ENCODE measurements around the gene LRP1B. TPM values are rescaled to one million over a fixed set of nuclear protein-coding genes. Genes with fewer than 3 reads are reported as not detected.

LRP1B gene
- total RNA-seq, 2 experiments from 2014 or later, result not detected

DNA sequence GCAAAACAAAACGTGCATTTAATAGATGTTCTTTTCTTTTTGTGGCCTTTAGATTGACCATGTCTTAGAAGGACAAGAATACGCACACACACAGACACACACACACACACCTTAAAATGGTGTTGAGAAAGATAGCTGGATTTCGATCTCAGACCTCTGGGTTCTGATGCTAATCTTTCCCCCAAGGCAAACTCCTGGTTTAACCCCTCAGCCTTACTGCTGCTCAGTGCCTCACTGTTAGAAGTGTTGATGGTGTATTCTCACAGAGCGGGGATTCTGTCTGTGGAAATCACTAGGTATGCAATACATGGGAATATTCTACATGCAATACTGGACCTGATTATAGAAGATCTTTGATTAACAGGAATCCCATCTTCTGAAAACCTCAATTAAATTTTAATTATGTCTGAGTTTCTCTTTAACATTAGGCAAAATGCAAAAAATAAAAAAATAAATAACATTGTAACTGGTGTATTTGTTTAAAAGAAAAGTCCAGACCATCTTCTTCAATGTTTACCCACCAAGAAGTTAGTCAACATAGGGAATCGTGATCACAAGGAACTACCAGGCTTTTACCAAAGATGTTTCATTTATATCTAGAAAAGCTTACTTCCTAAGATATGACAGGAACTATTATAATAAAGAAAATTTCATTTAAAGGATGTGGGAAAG lies 613.5 kb downstream of the LRP1B start:
- ChIA-PET POLR2A (no interaction called here), CTCF (no interaction called here)
- Mint-ChIP-seq H3K4me1 (ENCODE audit: low read depth) (no peaks in the 10 kb centered on the region), H3K27me3 (no peaks in the 10 kb centered on the region), H3K9me3 (peaks cover 15% of the 10 kb centered on the region), H3K27ac (no peak overlapping the region), H3K36me3 (no peaks in the 10 kb centered on the region), H3K4me3 (no peak overlapping the region)
- DNase-seq, result no peak
- intact Hi-C loops (cut with micrococcal nuclease), result no loop called here

DNA sequence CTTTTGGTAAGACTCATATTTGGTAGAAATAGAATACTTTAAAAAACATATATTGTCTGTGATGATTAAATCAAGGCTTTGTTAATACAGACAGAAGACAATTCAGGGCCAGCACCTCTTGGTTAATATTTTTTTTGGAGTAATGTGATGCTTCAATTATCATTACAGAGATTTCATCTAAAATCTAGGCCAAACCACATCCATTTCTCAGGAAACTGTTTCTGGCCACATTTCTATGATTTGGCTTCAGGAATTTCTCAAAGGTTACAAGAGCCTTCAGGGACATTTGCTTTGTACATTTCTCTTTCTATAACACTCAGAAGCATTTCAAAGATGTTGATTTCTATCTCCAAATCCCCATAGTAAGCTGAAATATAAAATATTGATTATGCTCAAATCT lies 614.9 kb downstream of the LRP1B start:
- POLR2A ChIA-PET, result no interaction called here
- Mint-ChIP-seq H3K27me3 (no peaks in the 10 kb centered on the region), H3K4me3 (no peak overlapping the region), H3K36me3 (no peaks in the 10 kb centered on the region), H3K27ac (no peak overlapping the region), H3K9me3 (peaks cover 15% of the 10 kb centered on the region), H3K4me1 (ENCODE audit: low read depth) (no peaks in the 10 kb centered on the region)
- no peak for DNase-seq
- intact Hi-C loops (cut with micrococcal nuclease), result no loop called here
- CTCF ChIA-PET, result no interaction called here

DNA sequence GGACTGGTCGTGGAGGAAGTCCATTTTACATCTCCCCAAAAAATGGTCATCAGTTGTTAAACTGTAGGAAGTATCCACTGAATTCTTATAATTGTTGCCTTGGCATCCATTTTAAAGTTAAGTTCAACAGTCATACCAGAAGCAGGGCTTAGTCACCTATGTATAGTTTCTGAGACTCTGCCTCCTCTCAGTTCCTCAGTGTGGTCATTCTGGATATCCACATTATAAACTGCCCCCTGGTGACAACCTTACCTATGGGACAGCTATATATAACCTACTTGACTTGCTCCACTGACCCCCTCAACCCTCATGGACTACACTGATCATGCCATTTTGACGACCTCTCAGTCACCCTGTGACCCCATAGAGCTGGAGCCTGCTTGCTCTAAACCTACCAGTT lies 617.0 kb downstream of the LRP1B start:
- DNase-seq, result no peak
- intact Hi-C loops (cut with micrococcal nuclease), result no loop called here
- Mint-ChIP-seq H3K9me3 (peaks cover 10% of the 10 kb centered on the region), H3K4me1 (ENCODE audit: low read depth) (no peaks in the 10 kb centered on the region), H3K27ac (no peak overlapping the region), H3K36me3 (no peaks in the 10 kb centered on the region), H3K4me3 (no peak overlapping the region), H3K27me3 (no peaks in the 10 kb centered on the region)
- POLR2A ChIA-PET, result no interaction called here
- CTCF ChIA-PET, result no interaction called here

DNA sequence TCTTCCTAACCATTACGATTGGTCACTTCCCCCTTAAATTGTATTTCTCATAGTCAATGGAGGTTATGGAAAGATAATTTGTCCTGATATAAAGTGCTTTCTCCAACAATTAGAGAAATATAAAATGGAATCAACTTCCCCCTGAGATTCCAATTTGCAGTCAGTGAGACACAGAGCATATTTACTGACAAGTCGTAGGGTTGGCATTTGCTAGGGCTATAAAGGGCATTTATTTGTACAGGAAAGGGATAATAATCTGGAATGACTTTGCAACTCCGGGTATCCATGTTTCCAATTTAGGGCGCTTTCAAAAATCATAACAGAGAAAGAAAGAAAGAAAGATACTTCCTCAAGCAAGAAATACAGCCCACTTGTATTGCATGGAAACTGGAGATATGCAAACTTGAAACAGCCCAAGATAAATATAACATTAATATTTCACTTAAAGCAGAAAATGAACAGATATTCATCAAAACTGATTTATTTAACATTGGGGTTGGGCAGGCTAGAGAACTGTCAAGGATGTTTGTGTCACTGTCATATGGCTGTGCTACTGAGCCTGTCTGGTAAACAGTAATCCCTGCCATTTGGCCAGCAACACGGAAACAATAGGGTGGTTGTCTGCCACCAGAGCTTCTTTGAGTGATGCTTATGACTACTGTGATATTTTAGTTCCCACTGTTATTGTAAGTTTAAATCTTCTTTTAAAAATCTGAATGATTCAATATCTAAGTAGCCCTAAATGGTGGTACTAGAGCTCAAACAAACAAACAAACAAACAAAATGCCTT lies 621.8 kb downstream of the LRP1B start:
- POLR2A ChIA-PET, result no interaction called here
- CTCF ChIA-PET, result no interaction called here
- no peaks in the 10 kb centered on the region for H3K27me3 Mint-ChIP-seq
- H3K36me3 Mint-ChIP-seq, result no peaks in the 10 kb centered on the region
- DNase-seq, result no peak
- no peak overlapping the region for H3K4me3 Mint-ChIP-seq
- no peaks in the 10 kb centered on the region for H3K4me1 Mint-ChIP-seq (ENCODE audit: low read depth)
- H3K27ac Mint-ChIP-seq, result no peak overlapping the region
- H3K9me3 Mint-ChIP-seq, result peaks cover 4% of the 10 kb centered on the region
- intact Hi-C loops (cut with micrococcal nuclease), result no loop called here

DNA sequence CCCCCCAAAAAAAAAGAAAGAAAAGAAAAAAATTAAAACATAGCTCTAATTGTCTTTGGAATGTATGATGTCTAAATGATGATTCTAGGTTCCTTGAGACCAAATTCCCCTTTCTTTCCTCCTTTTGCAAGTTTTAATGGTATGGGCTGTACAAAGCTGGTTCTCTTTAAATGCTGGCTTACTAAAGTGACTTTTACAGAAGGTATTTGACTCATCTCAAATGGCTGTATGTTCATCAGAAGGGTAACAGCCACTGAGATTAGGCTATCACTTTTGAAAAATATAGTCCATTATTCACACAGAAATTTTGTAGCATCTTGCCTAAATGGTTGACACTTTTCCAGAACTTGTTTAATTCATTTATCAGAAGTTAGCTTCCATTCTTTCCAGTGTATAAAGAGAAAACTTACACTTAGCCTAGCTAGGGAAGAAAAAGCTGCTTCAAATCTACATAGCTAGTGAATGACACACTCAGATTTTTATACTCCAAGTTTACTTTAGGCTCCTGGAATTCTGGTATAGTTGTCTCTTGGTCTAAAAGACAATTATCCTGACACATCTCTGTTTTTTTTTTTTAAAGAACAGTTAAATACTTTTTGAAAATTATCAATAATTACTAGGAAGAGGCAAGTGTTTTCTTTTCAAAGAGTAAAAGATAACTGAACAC lies 622.6 kb downstream of the LRP1B start:
- no peaks in the 10 kb centered on the region for H3K36me3 Mint-ChIP-seq
- ChIA-PET CTCF (no interaction called here), POLR2A (no interaction called here)
- H3K4me3 Mint-ChIP-seq, result no peak overlapping the region
- no peak overlapping the region for H3K27ac Mint-ChIP-seq
- no peaks in the 10 kb centered on the region for H3K27me3 Mint-ChIP-seq
- no peaks in the 10 kb centered on the region for H3K4me1 Mint-ChIP-seq (ENCODE audit: low read depth)
- DNase-seq, result no peak
- peaks cover 2% of the 10 kb centered on the region for H3K9me3 Mint-ChIP-seq
- intact Hi-C loops (cut with micrococcal nuclease), result no loop called here

DNA sequence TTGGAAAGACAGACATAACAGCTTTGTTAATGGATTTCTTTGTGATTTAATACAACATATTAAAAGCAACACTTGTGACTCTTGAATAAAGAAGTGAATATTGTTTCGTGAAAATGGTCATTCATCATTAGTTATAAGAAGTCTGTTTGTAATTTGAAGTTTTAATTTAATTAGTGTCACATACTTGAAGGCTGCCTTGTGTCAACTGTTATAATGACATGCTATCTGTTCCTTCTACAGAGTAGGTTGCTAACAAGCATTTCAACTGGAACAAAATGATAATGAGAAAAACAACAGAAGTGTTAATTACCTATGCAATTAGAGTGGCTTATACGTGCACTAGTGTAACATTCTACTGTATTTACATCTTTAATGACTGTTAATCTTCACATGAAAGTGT lies 624.7 kb downstream of the LRP1B start:
- H3K4me3 Mint-ChIP-seq, result no peak overlapping the region
- DNase-seq, result no peak
- H3K27ac Mint-ChIP-seq, result no peak overlapping the region
- H3K4me1 Mint-ChIP-seq (ENCODE audit: low read depth), result no peaks in the 10 kb centered on the region
- no peaks in the 10 kb centered on the region for H3K27me3 Mint-ChIP-seq
- CTCF ChIA-PET, result interaction anchor here (0.6 kb wide), 1 partner anchor 40 kb away, joined by 4 read pairs; no protein-coding TSS in a partner anchor
- intact Hi-C loops (cut with micrococcal nuclease), result no loop called here
- H3K36me3 Mint-ChIP-seq, result no peaks in the 10 kb centered on the region
- H3K9me3 Mint-ChIP-seq, result peaks cover 2% of the 10 kb centered on the region
- POLR2A ChIA-PET, result no interaction called here

DNA sequence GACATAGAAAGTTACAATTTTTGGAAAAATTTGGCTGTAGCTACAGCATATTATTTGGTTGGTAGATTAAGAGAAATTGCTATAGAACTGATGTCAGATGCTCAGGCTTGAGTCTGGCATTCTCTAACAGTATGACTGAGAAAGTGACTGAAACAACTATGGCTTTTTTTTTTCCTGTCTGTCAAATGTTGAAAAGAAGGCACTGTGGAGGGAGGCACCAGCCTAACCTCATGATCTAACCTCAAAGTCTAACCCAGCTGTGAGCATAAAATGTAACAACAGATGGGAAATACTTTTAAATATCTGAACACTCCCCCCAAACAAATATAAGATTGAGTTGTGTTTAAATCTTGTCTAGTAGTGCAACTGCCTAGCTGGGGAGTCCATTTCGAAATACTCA lies 629.1 kb downstream of the LRP1B start:
- Mint-ChIP-seq H3K27me3 (no peaks in the 10 kb centered on the region), H3K4me1 (ENCODE audit: low read depth) (no peaks in the 10 kb centered on the region), H3K36me3 (no peaks in the 10 kb centered on the region), H3K9me3 (peaks cover 7% of the 10 kb centered on the region), H3K27ac (no peak overlapping the region), H3K4me3 (no peak overlapping the region)
- POLR2A ChIA-PET, result interaction anchor here (0.5 kb wide), 1 partner anchor 64 kb away, joined by 3 read pairs; no protein-coding TSS in a partner anchor
- DNase-seq, result no peak
- CTCF ChIA-PET, result no interaction called here
- intact Hi-C loops (cut with micrococcal nuclease), result no loop called here

DNA sequence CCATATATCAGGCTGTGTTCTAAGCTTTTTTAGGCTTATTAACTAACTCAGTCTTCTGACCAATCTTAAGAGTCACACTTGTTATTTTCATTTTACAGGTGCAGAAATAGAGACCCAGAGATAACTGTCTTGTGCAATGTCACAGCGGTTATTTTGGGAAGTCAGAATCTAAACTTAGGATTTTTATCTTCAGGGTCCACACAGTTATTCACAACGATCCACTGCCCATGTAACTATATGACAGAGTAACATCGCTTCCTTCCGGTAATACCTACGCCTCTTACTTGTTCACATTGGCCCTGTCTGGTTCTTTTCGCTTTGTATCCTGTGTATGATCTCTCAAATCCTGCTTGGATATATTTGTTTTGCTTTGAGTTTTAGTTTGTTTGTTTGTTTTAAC lies 631.7 kb downstream of the LRP1B start:
- H3K4me1 Mint-ChIP-seq (ENCODE audit: low read depth), result no peaks in the 10 kb centered on the region
- POLR2A ChIA-PET, result no interaction called here
- H3K9me3 Mint-ChIP-seq, result peaks cover 10% of the 10 kb centered on the region
- CTCF ChIA-PET, result no interaction called here
- no peaks in the 10 kb centered on the region for H3K27me3 Mint-ChIP-seq
- intact Hi-C loops (cut with micrococcal nuclease), result no loop called here
- H3K27ac Mint-ChIP-seq, result no peak overlapping the region
- DNase-seq, result no peak
- H3K4me3 Mint-ChIP-seq, result no peak overlapping the region
- no peaks in the 10 kb centered on the region for H3K36me3 Mint-ChIP-seq

DNA sequence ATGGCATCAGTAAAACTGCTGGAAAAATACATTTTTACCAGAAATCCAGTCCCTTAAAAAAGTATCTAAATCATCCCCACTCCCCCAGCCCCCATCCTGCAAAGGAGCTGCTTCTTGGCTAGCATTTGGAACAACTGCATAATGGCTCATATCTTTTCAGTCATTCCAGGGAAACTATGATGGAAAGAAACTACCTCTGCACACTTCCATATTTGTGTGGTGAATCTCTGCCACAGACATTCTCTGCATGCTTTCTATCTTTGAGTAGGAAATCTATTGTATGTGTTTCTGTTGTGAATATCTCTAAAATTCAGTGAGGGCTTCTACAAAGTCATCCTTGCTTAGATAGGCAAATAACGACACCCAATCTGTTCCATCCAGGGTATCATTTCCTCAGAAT lies 632.3 kb downstream of the LRP1B start:
- DNase-seq, result no peak
- CTCF ChIA-PET, result no interaction called here
- H3K4me1 Mint-ChIP-seq (ENCODE audit: low read depth), result no peaks in the 10 kb centered on the region
- intact Hi-C loops (cut with micrococcal nuclease), result no loop called here
- H3K27ac Mint-ChIP-seq, result no peak overlapping the region
- H3K4me3 Mint-ChIP-seq, result no peak overlapping the region
- H3K27me3 Mint-ChIP-seq, result no peaks in the 10 kb centered on the region
- H3K9me3 Mint-ChIP-seq, result peaks cover 13% of the 10 kb centered on the region
- no peaks in the 10 kb centered on the region for H3K36me3 Mint-ChIP-seq
- POLR2A ChIA-PET, result no interaction called here

DNA sequence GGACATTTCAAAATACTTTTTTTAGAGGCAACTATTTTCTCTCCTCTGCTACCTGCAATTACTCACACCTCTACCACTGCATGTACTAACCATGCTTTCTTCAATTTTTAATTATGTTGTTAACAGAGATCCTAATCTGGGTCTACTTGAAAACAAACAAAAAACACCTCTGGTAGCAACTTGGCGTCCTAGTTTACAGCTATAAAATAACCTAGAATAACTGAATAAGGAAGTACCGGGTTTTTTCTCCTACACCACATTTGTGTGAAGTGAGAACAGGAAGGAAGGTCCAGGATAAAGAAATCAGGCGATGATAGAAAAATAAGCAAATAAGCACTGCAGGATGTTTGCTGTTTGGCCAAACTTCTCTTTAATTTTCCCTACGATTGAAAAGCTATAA lies 633.5 kb downstream of the LRP1B start:
- CTCF ChIA-PET, result no interaction called here
- intact Hi-C loops (cut with micrococcal nuclease), result no loop called here
- H3K4me3 Mint-ChIP-seq, result no peak overlapping the region
- no peaks in the 10 kb centered on the region for H3K36me3 Mint-ChIP-seq
- DNase-seq, result no peak
- H3K9me3 Mint-ChIP-seq, result peaks cover 20% of the 10 kb centered on the region
- no peaks in the 10 kb centered on the region for H3K27me3 Mint-ChIP-seq
- POLR2A ChIA-PET, result no interaction called here
- H3K4me1 Mint-ChIP-seq (ENCODE audit: low read depth), result no peaks in the 10 kb centered on the region
- H3K27ac Mint-ChIP-seq, result no peak overlapping the region

DNA sequence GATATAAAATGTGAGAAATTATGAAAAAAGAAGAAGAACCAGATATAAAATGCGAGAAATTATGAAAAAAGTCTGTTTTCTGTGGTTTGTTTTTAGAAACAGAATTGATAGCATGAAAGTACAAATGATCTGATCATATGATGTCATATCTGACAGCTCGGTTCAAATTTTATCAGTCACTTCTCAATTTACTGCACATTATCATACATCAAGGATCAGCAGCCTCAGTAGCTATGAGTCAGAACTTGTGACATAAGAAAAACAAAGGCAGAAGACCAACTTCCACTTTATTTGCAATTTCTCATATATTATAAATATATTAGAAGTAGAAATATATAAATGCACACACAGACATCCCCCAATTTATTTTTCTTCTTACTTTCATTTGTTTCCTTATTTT lies 634.0 kb downstream of the LRP1B start:
- POLR2A ChIA-PET, result no interaction called here
- CTCF ChIA-PET, result no interaction called here
- H3K36me3 Mint-ChIP-seq, result no peaks in the 10 kb centered on the region
- no peak for DNase-seq
- H3K4me1 Mint-ChIP-seq (ENCODE audit: low read depth), result no peaks in the 10 kb centered on the region
- H3K4me3 Mint-ChIP-seq, result no peak overlapping the region
- H3K27me3 Mint-ChIP-seq, result no peaks in the 10 kb centered on the region
- intact Hi-C loops (cut with micrococcal nuclease), result no loop called here
- H3K9me3 Mint-ChIP-seq, result peaks cover 20% of the 10 kb centered on the region
- no peak overlapping the region for H3K27ac Mint-ChIP-seq

DNA sequence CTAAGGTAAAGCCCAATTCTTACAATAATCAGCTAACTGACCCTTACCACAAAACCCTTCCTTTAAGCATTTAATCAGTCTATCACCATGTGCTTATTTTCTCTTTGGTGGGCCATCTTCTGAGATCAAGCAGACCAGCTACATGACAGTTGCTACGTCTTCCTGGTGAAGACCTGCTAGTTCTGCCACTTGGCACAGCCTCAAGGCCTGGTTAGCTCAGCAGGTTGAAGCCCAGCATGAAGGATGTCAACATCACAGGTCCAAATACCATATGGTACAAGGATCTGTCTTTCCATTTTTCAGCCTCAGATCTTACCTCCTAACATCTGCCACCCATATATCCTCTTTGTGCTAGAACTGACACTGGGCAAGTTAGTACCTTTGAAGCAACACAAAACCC lies 636.9 kb downstream of the LRP1B start:
- Mint-ChIP-seq H3K27ac (no peak overlapping the region), H3K36me3 (no peaks in the 10 kb centered on the region), H3K9me3 (peaks cover 15% of the 10 kb centered on the region), H3K4me3 (no peak overlapping the region), H3K4me1 (ENCODE audit: low read depth) (no peaks in the 10 kb centered on the region), H3K27me3 (no peaks in the 10 kb centered on the region)
- ChIA-PET POLR2A (no interaction called here), CTCF (no interaction called here)
- intact Hi-C loops (cut with micrococcal nuclease), result no loop called here
- no peak for DNase-seq

DNA sequence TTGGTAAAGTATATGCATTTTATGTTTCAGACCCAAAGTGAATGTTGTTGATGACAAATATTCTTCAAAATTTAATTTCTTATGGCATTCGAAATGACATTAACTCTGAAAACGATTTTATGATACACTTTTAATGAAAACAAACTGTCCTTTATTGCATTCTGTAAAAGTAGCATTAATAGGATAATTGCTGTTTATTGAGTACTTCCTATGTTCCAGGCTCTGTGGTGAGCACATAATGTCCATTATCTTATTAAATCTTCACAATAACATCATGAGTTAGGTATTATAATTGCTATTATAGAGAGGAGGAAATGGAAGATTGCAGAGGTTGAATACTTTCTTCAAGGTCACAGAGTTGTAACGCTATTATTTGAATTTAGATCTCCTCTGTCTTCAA lies 638.0 kb downstream of the LRP1B start:
- H3K4me1 Mint-ChIP-seq (ENCODE audit: low read depth), result no peaks in the 10 kb centered on the region
- H3K9me3 Mint-ChIP-seq, result peaks cover 15% of the 10 kb centered on the region
- no peak overlapping the region for H3K4me3 Mint-ChIP-seq
- intact Hi-C loops (cut with micrococcal nuclease), result no loop called here
- H3K27me3 Mint-ChIP-seq, result no peaks in the 10 kb centered on the region
- no peak for DNase-seq
- no peaks in the 10 kb centered on the region for H3K36me3 Mint-ChIP-seq
- H3K27ac Mint-ChIP-seq, result no peak overlapping the region
- CTCF ChIA-PET, result no interaction called here
- POLR2A ChIA-PET, result no interaction called here

Data from activated CD4-positive, alpha-beta memory T cell treated with anti-CD3 and anti-CD28 coated beads for 36 hours (primary cell).